Astrocyte (in vitro differentiated cells and primary cell): ENCODE measurements around the gene SLCO2A1. TPM values are rescaled to one million over a fixed set of nuclear protein-coding genes. Genes with fewer than 3 reads are reported as not detected.

Experiments used
- DNase-seq: peaks from one replicate; pipeline ENCODE4 v3.0.0-alpha.2; 2010; ENCODE audit warnings: low read depth
- FAIRE-seq: peaks from 2 replicates; lab custom pipeline; 2011; peaks lifted over from hg19 to GRCh38; lab: Jason Lieb, UNC
- H2AFZ ChIP-seq: 2 replicates; pipeline ENCODE4 v1.6.0; 2012; ENCODE audit warnings: low read depth, low read length, inconsistent platforms
- H3K27ac ChIP-seq: 2 replicates; pipeline ENCODE4 v1.5.1; 2011; ENCODE audit warnings: low read depth, low read length, inconsistent platforms
- H3K27me3 ChIP-seq: 2 replicates; pipeline ENCODE4 v1.6.0; 2011; ENCODE audit warnings: low read length, inconsistent platforms; ENCODE audit not compliant: insufficient read depth
- H3K36me3 ChIP-seq: 2 replicates; pipeline ENCODE4 v1.5.1; 2011; ENCODE audit warnings: low read length, inconsistent platforms; ENCODE audit not compliant: insufficient read depth
- H3K4me1 ChIP-seq: 2 replicates; pipeline ENCODE4 v1.5.1; 2011; ENCODE audit warnings: low read length, inconsistent platforms; ENCODE audit not compliant: insufficient read depth
- H3K4me2 ChIP-seq: 2 replicates; pipeline ENCODE4 v1.6.0; 2012; ENCODE audit warnings: low read length, inconsistent platforms
- H3K4me3 ChIP-seq: 2 replicates; pipeline ENCODE4 v1.5.1; 2011; ENCODE audit warnings: low read depth, mild to moderate bottlenecking, low read length, inconsistent platforms; ENCODE audit not compliant: insufficient read depth
- H3K79me2 ChIP-seq: 2 replicates; pipeline ENCODE4 v1.6.0; 2012; ENCODE audit warnings: mild to moderate bottlenecking, low read length, inconsistent platforms; ENCODE audit not compliant: insufficient read depth
- H3K9ac ChIP-seq: 2 replicates; pipeline ENCODE4 v1.6.0; 2012; ENCODE audit warnings: mild to moderate bottlenecking, low read length, inconsistent platforms
- H3K9me3 ChIP-seq: 2 replicates; pipeline ENCODE4 v1.5.1; 2012; ENCODE audit warnings: low read depth, mild to moderate bottlenecking, low read length, inconsistent platforms; ENCODE audit not compliant: insufficient read depth
- H4K20me1 ChIP-seq: 2 replicates; pipeline ENCODE4 v1.6.0; 2012; ENCODE audit warnings: low read length, inconsistent platforms; ENCODE audit not compliant: insufficient read depth
- H3K27ac Mint-ChIP-seq: one replicate; pipeline ENCODE4 v1.8.0; 2021; ENCODE audit warnings: mild to moderate bottlenecking, mixed read lengths; ENCODE audit not compliant: unreplicated experiment
- H3K27me3 Mint-ChIP-seq: one replicate; pipeline ENCODE4 v1.8.0; 2021; ENCODE audit warnings: low read depth, mixed read lengths; ENCODE audit not compliant: unreplicated experiment
- H3K36me3 Mint-ChIP-seq: one replicate; pipeline ENCODE4 v1.8.0; 2021; ENCODE audit warnings: low read depth, mixed read lengths; ENCODE audit not compliant: unreplicated experiment
- H3K4me1 Mint-ChIP-seq: one replicate; pipeline ENCODE4 v1.8.0; 2021; ENCODE audit warnings: low read depth, mixed read lengths; ENCODE audit not compliant: unreplicated experiment
- H3K4me3 Mint-ChIP-seq: one replicate; pipeline ENCODE4 v1.8.0; 2021; ENCODE audit warnings: mild to moderate bottlenecking, moderate library complexity, mixed read lengths; ENCODE audit not compliant: unreplicated experiment
- H3K9me3 Mint-ChIP-seq: one replicate; pipeline ENCODE4 v1.8.0; 2021; ENCODE audit warnings: mild to moderate bottlenecking, mixed read lengths; ENCODE audit not compliant: unreplicated experiment
- CTCF ChIP-seq: IDR thresholded peaks from 2 replicates; pipeline ENCODE4 v1.5.1; 2011; ENCODE audit warnings: low read depth, mild to moderate bottlenecking, inconsistent platforms, low read length, moderate library complexity; ENCODE audit not compliant: insufficient read depth
- EZH2 ChIP-seq: IDR thresholded peaks from 2 replicates; pipeline ENCODE4 v1.6.1; 2012; ENCODE audit warnings: mild to moderate bottlenecking, low read length, inconsistent platforms; ENCODE audit not compliant: insufficient read depth
- total RNA-seq: library from RNA; stranded (reverse); gene quantifications from 2 replicates; pipeline ENCODE4 v1.2.1, GENCODE V29; 2021

The SLCO2A1 gene
- total RNA-seq, 1 donor from 2014 or later, result 2.1 TPM

GRCh38 chr3:133901847-133902246, 127.9 kb downstream of the SLCO2A1 start:
- H3K4me3 ChIP-seq, result no peak overlapping the region
- peaks cover 16% of the 10 kb centered on the region for H3K27me3 ChIP-seq
- H3K4me3 Mint-ChIP-seq, result no peak overlapping the region
- TF ChIP-seq CTCF (no peak), EZH2 (no peak)
- H3K79me2 ChIP-seq, result no peaks in the 10 kb centered on the region
- DNase-seq, result no peak
- no peaks in the 10 kb centered on the region for H3K4me1 Mint-ChIP-seq
- no peak for FAIRE-seq
- H3K9me3 ChIP-seq, result no peaks in the 10 kb centered on the region
- no peak overlapping the region for H2AFZ ChIP-seq
- no peaks in the 10 kb centered on the region for H3K4me1 ChIP-seq
- peaks cover 5% of the 10 kb centered on the region for H3K9me3 Mint-ChIP-seq
- no peak overlapping the region for H3K4me2 ChIP-seq
- no peak overlapping the region for H3K9ac ChIP-seq
- peaks cover 14% of the 10 kb centered on the region for H3K27me3 Mint-ChIP-seq
- no peaks in the 10 kb centered on the region for H3K36me3 Mint-ChIP-seq
- H4K20me1 ChIP-seq, result no peaks in the 10 kb centered on the region
- no peak overlapping the region for H3K27ac Mint-ChIP-seq
- no peaks in the 10 kb centered on the region for H3K36me3 ChIP-seq
- H3K27ac ChIP-seq, result no peak overlapping the region

- no peak overlapping the region for H3K27ac ChIP-seq
- Mint-ChIP-seq H3K36me3 (no peaks in the 10 kb centered on the region), H3K4me3 (no peak overlapping the region), H3K27me3 (peaks cover 19% of the 10 kb centered on the region), H3K9me3 (peaks cover 5% of the 10 kb centered on the region), H3K27ac (no peak overlapping the region), H3K4me1 (no peaks in the 10 kb centered on the region)
- no peaks in the 10 kb centered on the region for H3K9me3 ChIP-seq
- peaks cover 24% of the 10 kb centered on the region for H3K27me3 ChIP-seq
- H3K4me3 ChIP-seq, result no peak overlapping the region
- H3K4me2 ChIP-seq, result no peak overlapping the region
- no peaks in the 10 kb centered on the region for H3K4me1 ChIP-seq
- no peak overlapping the region for H2AFZ ChIP-seq
- DNase-seq (no peak), FAIRE-seq (no peak)
- no peak for TF ChIP-seq EZH2
- no peak for TF ChIP-seq CTCF
- no peaks in the 10 kb centered on the region for H4K20me1 ChIP-seq
- H3K36me3 ChIP-seq, result no peaks in the 10 kb centered on the region
- H3K79me2 ChIP-seq, result no peaks in the 10 kb centered on the region
- H3K9ac ChIP-seq, result no peak overlapping the region
These were observed 128.6 kb downstream of the SLCO2A1 start for GRCh38 chr3:133901083-133901482.

GRCh38 chr3:133899311-133899710, 130.4 kb downstream of the SLCO2A1 start:
- DNase-seq (no peak), FAIRE-seq (no peak)
- Histone ChIP-seq H3K4me1 (peaks cover 4% of the 10 kb centered on the region), H3K9ac (no peak overlapping the region), H3K27me3 (peaks cover 27% of the 10 kb centered on the region), H2AFZ (no peak overlapping the region), H3K27ac (no peak overlapping the region), H3K36me3 (no peaks in the 10 kb centered on the region), H3K4me3 (no peak overlapping the region), H3K79me2 (no peaks in the 10 kb centered on the region), H3K9me3 (no peaks in the 10 kb centered on the region), H4K20me1 (no peaks in the 10 kb centered on the region), H3K4me2 (no peak overlapping the region)
- H3K36me3 Mint-ChIP-seq, result no peaks in the 10 kb centered on the region
- TF ChIP-seq CTCF (no peak), EZH2 (no peak)
- no peak overlapping the region for H3K4me3 Mint-ChIP-seq
- H3K9me3 Mint-ChIP-seq, result peaks cover 5% of the 10 kb centered on the region
- peaks cover 19% of the 10 kb centered on the region for H3K27me3 Mint-ChIP-seq
- H3K4me1 Mint-ChIP-seq, result no peaks in the 10 kb centered on the region
- H3K27ac Mint-ChIP-seq, result no peak overlapping the region
